GM21529 (cell line): ENCODE measurements around the gene CEP128.

Experiments used
- ATAC-seq: cut with Tn5 transposase; IDR thresholded peaks from one replicate; pipeline ENCODE4 v1.9.1; 2021; ENCODE audit not compliant: unreplicated experiment

The CEP128 gene

DNA sequence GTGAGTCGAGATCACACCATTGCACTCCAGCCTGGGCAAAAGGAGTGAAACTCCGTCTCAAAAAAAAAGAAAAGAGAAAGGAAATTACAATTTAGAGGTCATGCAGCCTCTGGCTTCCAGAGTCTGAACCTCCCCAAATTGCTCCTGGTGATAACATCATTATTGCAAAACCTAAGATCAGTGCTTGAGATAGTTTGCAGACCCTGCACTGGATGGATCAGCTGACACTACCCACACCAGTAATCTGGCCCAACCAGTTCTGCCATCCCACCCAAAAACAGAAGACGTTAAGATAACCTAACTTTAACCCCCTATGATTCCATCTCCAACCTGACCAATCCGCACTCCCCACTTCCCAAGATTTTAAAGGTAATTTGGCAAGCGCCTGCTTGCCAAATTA lies 376.5 kb downstream of the CEP128 start:
- ATAC-seq: no peak

DNA sequence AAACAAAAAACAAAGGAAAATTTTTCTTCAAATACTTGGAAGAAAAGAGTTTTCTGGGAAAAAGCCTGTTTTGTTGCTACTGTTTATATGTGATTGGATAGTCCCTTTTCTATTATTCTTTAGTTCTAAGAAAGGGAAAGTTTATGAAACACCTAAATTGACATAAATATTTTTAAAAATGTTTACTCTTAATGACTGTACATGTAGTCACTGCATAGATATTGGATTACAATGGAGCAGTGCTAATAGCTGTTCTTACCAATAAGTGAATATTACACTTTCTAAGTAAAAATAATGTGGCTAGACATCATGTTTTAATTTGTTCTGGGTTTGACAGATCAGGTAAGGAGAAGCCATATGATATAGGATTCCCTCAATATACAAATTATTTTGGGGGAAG lies 377.5 kb downstream of the CEP128 start:
- no peak for ATAC-seq

DNA sequence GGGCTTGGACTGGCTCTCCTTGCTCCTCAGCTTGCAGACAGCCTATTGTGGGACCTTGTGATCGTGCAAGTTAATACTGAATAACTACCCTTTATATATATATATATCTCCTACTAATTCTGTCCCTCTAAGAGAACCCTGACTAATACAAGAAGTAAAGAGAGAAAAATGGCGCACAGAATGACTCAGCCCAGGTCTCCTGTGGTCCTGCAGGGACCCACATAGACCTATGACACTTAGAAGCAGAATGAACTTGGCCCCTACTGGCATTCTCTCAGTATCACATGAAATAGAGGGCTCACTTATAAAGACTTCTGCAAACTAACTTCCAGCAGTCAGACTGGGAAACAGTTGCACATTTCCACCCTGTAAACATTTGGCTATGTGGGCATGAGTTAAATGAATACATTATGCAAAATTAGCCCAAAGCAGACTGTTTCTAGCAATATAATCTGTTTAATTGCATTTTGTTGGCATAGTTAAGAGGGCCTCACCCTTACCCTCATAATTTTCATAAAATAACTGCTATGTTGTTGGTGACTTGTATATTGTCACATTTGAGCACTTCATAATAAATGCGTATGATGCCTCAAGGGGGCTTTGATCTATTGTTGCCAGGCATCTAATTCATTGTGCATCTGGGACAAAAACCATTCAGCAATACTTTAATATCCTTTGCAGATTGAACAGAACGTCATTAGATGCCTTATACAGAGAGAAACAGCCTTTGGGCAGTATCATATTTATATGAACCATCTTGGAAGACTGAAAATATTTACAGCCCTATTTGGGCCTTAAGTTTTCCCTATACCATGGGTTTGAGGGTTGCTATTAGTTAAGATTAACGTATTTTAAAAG lies 380.5 kb downstream of the CEP128 start:
- ATAC-seq: peak; percentile 97

DNA sequence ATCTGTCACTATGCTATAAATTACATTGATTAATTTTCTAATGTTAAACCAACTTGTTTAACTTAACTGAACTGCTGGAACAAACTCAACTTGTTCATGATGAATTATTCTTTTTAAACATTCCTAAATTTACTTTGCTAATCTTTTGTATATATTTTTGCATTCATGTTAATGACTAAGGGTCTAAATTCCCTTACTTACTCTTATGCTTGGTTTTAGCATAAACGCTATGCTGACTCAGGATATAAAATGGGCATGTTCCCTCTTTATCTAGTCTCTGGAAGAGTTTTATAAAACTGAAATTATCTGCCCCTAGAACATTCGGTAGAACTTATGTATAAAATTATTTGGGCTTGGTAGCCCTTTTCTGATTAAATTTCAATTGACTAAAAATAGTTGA lies 387.4 kb downstream of the CEP128 start:
- no peak for ATAC-seq

DNA sequence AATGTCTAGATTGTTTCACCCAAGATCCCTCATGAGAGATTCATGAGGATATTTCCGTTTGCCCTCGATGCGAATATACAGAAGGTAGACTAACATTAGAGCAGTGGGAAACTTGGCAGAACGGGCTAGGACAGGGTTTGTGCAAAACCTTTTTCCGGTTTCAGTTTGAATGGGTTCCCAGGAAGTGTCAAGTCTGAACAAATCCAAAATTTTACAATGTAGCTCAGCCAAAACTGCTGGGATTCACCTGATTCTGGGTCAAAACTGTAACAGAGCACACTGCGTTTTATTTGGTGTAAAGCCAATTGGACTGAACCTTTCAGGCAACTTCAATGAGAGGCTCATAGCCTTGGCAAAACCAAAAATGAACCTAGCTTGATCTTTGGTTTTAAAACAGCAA lies 392.4 kb downstream of the CEP128 start:
- no peak for ATAC-seq

DNA sequence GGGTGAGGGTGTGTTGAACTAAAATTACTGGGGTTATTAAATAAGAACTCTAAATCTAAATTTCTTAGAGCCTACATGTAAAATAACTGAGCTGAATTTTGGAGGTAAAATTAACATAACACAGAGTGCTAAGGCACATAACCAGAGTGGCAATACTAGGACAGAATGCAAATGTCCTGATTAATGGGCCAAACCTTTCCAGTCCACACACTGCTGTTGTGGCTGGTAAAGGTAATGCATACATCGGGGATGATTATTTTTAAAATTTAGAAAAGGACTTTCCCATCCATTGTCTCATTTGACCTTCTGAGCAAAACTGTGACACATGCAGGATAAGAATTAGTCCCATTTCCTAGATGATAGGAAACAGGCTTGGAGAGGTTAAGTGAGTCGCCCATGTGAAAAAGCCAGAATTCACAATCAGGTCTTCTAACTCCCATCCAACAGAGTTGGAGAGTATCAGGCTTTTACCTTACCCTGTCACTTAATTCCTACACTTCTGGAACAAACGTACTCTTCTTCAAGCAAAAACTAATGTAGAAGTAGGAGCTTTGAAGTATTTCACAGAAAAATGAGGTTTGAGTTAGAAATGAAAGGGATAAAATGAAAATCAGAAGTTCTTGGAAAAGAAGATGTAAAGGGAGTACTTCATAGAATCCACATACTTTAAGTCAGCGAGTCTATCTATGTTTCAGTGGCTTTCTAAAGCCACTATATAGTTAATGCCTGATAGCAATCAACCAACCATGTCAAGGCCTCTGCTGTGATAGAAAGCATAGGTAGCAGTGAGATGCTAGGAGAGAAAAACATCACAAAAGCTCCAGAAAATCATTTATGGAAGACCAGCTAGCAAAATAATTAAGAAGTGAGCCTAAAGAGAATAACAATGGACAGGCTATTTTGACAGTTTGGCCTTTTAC lies 395.3 kb downstream of the CEP128 start:
- ATAC-seq: no peak

DNA sequence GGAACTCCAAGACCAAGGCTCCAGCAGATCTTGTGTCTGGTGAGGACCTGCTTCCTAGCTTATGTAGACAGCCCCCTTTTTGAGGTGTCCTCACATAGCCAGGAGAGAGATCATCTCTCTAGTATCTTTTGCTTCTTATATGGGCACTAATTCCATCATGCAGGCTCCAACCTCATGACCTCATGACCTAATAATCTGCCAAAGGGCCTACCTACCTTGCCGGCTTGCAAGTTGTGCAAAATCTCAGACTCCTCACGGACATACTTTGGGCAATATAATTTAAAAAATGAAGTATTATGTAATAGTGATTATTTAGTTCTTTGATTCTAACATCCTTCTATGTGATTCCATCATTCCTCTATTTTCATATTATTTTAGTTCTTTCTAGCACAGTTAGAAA lies 397.2 kb downstream of the CEP128 start:
- ATAC-seq: no peak

DNA sequence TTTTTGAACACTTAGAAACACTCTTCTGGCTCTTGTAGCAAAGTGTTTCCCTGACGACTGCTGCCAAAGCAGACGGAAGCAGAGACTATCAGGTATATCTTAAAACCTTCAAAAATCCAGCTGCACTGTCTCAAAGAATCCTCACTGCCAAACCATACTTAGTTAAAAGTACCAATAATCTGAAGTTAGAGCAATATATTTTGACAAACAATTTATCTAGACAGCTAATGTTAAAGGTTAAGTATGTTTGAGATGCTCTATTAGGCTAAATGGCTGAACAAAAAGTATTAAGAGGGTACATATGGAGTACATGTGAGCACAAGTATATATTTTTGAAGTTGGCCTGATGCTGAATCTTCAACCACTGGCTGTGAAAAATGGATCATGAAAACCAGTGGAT lies 398.3 kb downstream of the CEP128 start:
- no peak for ATAC-seq

DNA sequence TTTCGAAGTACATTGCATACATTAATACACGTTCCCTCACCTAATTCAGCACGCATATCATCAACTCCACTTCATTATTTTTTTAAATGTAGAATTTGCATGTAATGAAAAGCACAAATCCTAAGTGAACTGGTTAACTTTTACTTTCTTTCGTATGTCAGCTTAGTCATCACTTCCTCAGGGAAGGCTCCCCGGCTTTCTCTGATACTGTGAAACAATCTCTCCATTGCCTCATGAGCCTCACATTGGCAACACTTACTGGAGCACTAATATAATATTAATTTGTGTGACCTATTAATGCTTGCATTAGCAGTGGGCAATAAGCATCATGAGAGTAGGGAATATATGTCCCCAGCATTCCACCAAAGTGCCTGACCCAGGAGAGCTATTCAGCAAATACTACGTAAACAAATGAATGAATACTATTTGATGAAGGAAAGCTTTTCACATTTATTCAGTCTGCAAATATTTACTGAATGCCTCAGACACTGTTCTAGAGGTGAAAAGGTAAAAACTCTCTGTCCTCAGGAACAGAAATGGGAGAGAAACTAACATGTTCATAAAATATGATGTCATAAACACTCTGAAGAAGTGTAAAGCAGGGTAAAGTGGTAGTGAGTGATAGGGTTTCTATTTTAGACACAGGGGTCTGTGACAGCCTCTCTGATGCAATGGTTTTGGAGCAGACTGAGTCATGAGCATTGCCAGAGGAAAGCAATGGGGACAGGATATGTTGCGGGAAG lies 402.7 kb downstream of the CEP128 start:
- no peak for ATAC-seq

DNA sequence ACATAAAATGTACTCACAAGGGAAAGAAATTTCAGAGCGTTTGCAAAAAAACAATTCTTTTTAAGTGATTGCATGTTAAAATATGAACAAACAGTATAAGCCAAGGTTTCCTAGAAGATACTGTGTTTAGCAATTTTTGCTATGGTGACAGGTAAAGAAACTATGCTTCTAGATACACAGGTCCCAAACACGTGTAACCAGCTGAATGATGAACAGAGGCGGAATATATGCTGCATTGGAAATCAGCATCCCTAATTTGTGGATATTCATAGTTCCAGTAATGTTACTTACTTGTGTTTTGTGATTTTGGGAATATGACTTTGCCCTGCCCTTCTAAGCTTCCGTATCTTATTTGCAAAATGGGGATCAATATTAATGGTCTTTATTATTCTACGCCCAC lies 403.9 kb downstream of the CEP128 start:
- ATAC-seq: no peak

DNA sequence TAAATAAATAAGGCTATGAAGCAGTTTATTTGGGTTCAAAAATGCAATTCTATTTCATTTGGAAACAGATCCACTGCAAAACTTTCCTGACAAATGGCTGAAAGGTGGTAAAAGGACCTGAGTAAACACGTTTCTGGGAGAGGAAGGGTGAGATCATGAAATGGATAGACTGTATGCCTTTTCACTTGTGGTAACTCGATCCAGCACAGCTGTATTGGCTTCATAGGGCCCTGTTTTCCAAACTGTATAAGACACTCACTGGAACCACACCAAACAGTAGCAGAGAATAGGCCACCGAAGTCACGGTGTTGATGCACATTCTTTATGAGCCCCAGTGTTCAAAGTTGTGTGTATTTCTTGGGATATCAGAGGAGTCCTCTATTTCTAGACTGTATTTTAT lies 405.1 kb downstream of the CEP128 start:
- no peak for ATAC-seq

DNA sequence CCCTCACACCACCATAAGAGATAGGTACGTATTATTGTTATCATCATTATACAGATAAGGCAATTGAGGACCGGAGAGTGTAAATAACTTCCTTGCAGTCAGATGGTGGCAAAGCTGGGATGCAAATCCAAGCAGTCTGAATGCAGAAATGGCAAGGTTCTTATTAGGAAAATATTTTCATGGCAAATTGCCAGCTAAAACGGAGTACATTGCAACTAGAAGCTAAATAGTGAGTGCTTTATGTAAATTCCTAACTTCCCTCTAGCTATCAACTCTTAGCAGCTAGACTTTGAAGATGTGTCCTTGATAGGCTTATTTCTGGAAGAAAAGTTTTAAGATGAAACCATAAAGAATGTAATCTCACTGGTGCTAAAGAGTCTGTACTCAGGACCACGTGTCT lies 406.4 kb downstream of the CEP128 start:
- no peak for ATAC-seq

DNA sequence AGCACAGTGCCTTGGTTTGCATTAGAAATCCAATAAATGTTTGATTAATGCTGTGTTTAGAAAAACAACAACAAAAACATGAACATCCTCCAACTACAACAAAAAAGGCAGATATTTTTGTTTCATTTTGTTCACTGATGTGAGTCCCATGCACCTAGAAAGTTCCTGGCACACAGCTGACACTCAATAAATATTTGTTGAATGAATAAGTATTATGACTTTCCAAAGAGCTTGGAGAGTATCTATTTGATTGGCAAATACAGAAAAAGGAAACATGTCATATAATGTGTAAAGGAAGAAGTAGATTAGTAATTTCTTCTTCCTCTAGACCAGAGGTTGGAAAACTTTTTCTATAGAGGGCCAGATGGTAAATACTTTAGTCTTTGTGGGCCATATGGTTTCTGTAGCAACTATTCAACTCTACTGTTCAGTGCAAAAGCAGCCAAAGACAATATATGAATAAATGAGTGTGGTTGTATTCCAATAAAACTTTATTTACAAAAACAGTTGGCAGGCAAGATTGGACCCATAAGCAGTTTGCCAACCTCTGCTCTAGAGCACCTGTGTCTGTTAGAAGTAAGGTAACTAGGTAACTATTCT lies 417.9 kb downstream of the CEP128 start:
- ATAC-seq: no peak

DNA sequence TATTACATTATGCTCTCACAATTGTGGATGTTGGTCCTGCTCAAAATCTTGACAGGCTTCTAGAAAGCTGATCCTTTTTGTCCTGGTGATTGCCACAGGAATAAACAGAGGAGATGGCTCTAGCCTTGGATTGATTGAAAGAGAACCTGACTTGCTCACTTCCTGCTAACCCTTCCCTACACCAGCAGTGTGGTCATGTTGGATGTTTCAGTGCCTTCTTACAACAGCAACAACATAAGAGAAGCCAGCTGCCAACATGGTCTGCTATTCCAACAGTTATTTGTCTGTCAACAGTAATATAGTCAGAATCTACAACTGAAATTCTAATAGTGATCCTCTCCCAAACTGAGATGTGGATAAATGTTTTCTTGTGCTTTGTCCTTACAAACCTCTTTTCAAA lies 418.6 kb downstream of the CEP128 start:
- ATAC-seq: no peak

DNA sequence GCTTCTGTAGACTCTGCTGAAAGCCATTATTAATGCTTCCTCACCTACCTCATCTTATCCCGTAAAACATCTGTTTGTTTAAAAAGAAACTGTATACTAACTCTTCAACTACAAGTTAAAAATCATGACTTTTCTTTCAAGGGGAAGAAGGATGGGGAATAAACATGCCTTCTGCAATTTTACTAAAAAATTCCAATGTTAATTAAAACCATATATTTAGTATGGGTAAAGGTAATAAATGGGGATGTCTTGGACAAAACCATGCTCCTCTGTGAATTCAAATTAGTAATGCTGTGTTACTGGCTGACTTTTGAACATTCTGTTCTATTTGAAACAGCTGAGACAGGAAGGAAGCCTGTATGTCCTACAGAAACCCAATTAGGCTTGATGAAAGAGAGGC lies 419.1 kb downstream of the CEP128 start:
- no peak for ATAC-seq

DNA sequence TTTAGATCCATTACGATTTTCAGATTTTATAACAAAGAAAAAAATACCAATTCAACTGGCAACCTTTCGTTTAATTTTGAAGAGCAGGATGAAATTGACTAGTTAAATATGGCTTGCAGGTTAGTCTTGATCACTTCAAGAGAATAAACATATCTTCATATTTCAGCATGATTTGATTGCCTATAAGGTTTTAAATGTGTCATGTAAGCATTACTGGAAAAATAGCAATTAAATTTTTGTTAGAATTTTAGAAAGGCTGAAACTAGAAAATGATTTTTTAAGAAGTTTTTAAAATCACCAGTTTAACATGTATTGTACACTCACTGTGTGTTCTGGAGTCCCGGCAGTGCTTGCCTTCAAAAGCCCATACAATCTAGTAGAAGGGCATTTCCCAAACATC lies 420.1 kb downstream of the CEP128 start:
- no peak for ATAC-seq

DNA sequence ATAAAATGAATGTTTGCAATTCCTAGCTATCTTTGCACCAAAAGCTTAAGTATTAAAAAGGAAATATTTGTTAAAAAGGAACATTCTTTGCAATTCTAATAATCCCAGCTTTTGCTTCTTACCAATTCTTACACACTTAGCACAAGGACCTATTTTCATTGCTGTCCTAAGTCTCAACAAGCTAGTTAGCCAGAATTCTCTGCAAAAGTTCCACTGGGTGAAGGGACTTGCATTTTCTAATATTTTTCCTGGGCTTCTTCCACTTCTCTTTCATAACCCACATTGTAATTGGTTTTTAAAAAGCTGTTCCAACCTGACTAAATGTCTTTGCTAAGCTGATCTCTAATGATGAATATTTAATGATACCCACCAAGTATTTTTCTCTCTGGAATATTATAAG lies 422.5 kb downstream of the CEP128 start:
- no peak for ATAC-seq

DNA sequence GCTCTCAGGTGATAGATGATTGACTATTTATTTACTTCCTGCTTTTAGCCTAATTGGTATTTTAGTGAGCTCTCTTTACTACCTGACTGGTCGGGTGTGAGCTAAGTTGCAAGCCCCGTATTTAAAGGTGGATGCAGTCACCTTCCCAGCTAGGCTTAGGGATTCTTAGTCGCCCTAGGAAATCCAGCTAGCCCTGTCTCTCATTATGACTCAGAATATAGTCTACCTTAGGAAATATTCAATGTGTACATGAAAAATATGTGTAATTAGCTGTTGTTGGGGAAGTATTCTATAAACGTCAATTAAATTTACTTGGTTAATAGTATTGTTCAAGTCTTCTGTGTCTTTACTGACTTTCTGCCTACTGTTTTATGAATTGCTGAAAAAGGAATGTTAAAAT lies 423.4 kb downstream of the CEP128 start:
- no peak for ATAC-seq

DNA sequence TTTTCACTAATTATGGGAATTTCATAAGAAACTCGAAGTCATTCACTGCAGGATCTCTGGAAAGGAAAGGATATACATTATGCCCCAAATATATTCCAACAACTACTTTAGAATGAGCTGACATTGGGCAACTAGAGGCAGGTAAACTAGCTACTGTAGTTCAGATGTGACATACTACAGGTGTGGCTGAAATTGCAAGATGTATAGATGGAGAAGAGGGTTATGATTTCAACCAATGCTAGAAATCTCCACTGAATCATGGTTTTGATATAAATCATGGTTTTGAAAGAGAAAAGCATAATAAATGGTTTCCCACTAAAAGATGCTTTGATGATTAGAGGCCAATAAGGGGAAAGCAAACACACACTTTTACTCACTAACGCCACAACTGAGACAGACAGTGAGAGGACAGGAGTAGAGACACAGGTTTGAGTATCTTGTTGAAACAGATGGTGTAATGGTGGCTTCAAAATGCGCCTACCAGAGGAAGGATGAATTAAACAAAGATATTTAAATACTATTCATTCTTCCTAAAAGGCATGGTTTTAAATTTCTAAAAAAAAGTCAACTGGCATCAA lies 434.2 kb downstream of the CEP128 start:
- no peak for ATAC-seq

DNA sequence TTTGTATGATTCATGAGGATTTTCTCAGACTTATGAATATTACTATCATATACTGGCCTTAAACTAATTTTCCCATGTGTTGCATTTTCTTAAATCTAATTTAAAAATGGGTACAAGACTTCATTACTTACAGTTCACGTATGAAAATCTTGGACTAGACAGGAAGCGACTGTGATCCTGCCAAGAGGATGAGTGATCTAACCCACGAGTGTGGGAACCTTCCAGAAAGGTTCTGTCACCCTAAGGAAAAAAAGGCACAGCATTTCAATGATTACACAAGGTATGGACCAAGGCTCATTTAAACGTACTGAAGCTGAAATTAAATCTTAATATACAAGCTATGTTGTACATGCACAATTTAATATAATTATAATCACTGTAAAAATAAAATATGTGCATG lies 436.8 kb downstream of the CEP128 start:
- ATAC-seq: no peak

DNA sequence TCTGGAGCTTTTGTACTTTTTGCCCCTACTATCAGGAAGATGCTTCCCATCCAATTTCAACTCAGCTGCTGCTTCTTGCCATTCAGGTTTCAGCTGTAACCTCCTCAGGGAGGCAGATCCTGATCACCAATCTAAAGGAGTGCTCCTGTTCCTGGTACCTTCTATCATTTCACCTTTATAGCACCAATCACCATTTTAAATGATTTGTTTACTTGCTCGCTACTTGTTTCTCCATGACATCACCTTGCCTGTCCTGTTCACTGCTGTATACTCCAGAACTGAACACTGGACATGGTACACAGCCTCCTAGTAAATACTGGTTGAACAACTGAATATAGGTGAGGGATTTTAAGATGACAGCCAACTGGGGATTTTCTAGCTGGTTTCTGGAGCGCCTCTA lies 443.0 kb downstream of the CEP128 start:
- ATAC-seq: no peak
